Measurements from ENCODE around the gene FOXO6. TPM values are rescaled to one million over a fixed set of nuclear protein-coding genes. Genes with fewer than 3 reads are reported as not detected.

Gene FOXO6
- total RNA-seq, 1 experiment from 2014 or later, result 6.1 TPM

DNA sequence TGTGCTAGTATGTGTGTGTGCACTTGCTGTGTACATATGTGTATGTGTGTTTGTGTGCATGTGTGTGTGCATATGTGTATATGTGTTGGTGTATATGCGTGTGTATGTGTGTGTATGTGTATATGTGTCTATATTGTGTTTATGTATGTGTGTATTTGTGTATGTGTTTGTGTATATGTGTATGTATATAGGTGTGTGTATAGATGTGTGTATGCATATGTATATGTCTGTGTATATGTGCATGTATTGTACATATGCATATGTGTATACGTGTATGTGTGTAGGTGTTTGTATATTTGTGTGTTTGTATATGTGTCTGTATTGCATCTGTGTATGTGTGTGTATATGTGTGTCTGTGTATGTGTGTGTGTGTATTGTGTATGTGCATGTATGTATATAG is 64.1 kb downstream of the FOXO6 start:
- no peak overlapping the region for H3K4me3 ChIP-seq (ENCODE audit: low read depth, low read length, poor library complexity, severe bottlenecking)
- no peaks in the 10 kb centered on the region for H3K9me3 ChIP-seq (ENCODE audit: low read depth, low read length, poor library complexity, severe bottlenecking)
- ChIA-PET CTCF (no interaction called here), POLR2A (ENCODE audit: low non-redundant PET) (no interaction called here)
- no peaks in the 10 kb centered on the region for H3K36me3 ChIP-seq (ENCODE audit: insufficient read depth, low read length, poor library complexity, severe bottlenecking)
- H3K27ac ChIP-seq (ENCODE audit: low read depth, low read length, poor library complexity, severe bottlenecking), result no peak overlapping the region
- H3K27me3 ChIP-seq (replicated peaks; ENCODE audit: insufficient read depth, low read depth, low read length, poor library complexity), result no peaks in the 10 kb centered on the region
- peaks cover 7% of the 10 kb centered on the region for H3K4me1 ChIP-seq (ENCODE audit: insufficient read depth, low read length, poor library complexity, severe bottlenecking)
- DNase-seq (ENCODE audit: low spot score), result no peak
- no TSS peak for BruUV-seq (replicated peaks)
- intact Hi-C loops (cut with micrococcal nuclease; ENCODE audit: unreplicated experiment), result no loop called here
- no peak for TF ChIP-seq EZH2 (IDR thresholded peaks at IDR 0.05; ENCODE audit: borderline replicate concordance, low read depth, low read length, poor library complexity, severe bottlenecking)
- TF ChIP-seq, protein P1, sequence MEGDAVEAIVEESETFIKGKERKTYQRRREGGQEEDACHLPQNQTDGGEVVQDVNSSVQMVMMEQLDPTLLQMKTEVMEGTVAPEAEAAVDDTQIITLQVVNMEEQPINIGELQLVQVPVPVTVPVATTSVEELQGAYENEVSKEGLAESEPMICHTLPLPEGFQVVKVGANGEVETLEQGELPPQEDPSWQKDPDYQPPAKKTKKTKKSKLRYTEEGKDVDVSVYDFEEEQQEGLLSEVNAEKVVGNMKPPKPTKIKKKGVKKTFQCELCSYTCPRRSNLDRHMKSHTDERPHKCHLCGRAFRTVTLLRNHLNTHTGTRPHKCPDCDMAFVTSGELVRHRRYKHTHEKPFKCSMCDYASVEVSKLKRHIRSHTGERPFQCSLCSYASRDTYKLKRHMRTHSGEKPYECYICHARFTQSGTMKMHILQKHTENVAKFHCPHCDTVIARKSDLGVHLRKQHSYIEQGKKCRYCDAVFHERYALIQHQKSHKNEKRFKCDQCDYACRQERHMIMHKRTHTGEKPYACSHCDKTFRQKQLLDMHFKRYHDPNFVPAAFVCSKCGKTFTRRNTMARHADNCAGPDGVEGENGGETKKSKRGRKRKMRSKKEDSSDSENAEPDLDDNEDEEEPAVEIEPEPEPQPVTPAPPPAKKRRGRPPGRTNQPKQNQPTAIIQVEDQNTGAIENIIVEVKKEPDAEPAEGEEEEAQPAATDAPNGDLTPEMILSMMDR (conservative IDR thresholded peaks at IDR 0.05; ENCODE audit: low read depth, low read length), result no peak

DNA sequence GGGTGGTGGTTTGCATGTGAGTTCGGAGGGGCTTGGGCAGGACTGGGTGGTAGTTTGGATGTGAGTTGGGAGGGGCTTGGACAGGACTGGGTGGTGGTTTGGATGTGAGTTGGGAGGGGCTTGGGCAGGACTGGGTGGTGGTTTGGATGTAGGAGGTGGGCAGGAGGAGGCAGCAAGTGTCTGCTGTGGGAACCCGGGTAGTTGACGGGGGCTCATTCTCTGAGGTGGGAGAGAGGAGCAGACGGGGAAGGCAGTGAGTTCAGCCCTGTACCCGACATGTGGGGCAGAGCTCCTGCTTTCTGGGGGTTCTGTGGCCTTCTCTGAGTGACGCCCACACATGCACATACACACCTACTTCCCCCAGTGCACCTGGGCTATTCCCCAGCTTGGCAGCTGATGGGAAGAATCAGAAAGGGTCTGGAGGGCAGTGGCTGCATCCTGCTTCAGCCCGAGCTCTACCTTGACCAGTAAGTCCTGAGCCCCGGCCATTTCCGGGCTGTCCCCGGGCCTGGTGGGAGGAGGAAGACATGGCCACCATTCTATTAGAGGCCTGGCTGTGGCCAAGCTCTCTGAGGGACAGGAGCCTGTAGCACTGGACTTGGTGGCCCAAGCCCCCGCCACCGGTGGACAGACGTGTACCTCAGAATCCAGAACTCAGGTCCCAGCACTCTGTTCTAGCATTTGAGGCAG is 65.1 kb downstream of the FOXO6 start:
- ChIA-PET CTCF (no interaction called here), POLR2A (ENCODE audit: low non-redundant PET) (no interaction called here)
- TF ChIP-seq EZH2 (IDR thresholded peaks at IDR 0.05; ENCODE audit: borderline replicate concordance, low read depth, low read length, poor library complexity, severe bottlenecking), result no peak
- TF ChIP-seq, protein P1 (conservative IDR thresholded peaks at IDR 0.05; ENCODE audit: low read depth, low read length), result no peak
- Histone ChIP-seq H3K36me3 (ENCODE audit: insufficient read depth, low read length, poor library complexity, severe bottlenecking) (no peaks in the 10 kb centered on the region), H3K27me3 (replicated peaks; ENCODE audit: insufficient read depth, low read depth, low read length, poor library complexity) (no peaks in the 10 kb centered on the region), H3K4me1 (ENCODE audit: insufficient read depth, low read length, poor library complexity, severe bottlenecking) (peaks cover 7% of the 10 kb centered on the region), H3K27ac (ENCODE audit: low read depth, low read length, poor library complexity, severe bottlenecking) (no peak overlapping the region), H3K9me3 (ENCODE audit: low read depth, low read length, poor library complexity, severe bottlenecking) (no peaks in the 10 kb centered on the region), H3K4me3 (ENCODE audit: low read depth, low read length, poor library complexity, severe bottlenecking) (no peak overlapping the region)
- no peak for DNase-seq (ENCODE audit: low spot score)
- intact Hi-C loops (cut with micrococcal nuclease; ENCODE audit: unreplicated experiment), result no loop called here
- no TSS peak for BruUV-seq (replicated peaks)

- Histone ChIP-seq H3K27me3 (replicated peaks; ENCODE audit: insufficient read depth, low read depth, low read length, poor library complexity) (no peaks in the 10 kb centered on the region), H3K36me3 (ENCODE audit: insufficient read depth, low read length, poor library complexity, severe bottlenecking) (no peaks in the 10 kb centered on the region), H3K4me3 (ENCODE audit: low read depth, low read length, poor library complexity, severe bottlenecking) (no peak overlapping the region), H3K4me1 (ENCODE audit: insufficient read depth, low read length, poor library complexity, severe bottlenecking) (peaks cover 7% of the 10 kb centered on the region), H3K9me3 (ENCODE audit: low read depth, low read length, poor library complexity, severe bottlenecking) (no peaks in the 10 kb centered on the region), H3K27ac (ENCODE audit: low read depth, low read length, poor library complexity, severe bottlenecking) (no peak overlapping the region)
- TF ChIP-seq EZH2 (IDR thresholded peaks at IDR 0.05; ENCODE audit: borderline replicate concordance, low read depth, low read length, poor library complexity, severe bottlenecking), result no peak
- TF ChIP-seq, protein P1 (conservative IDR thresholded peaks at IDR 0.05; ENCODE audit: low read depth, low read length), result no peak
- no TSS peak for BruUV-seq (replicated peaks)
- no peak for DNase-seq (ENCODE audit: low spot score)
- intact Hi-C loops (cut with micrococcal nuclease; ENCODE audit: unreplicated experiment), result no loop called here
- ChIA-PET POLR2A (ENCODE audit: low non-redundant PET) (no interaction called here), CTCF (no interaction called here)
Measured at GRCh38 chr1:41427122-41427913, 66.1 kb downstream of the FOXO6 start.
